DLD1 (cell line): Measurements from ENCODE around the gene FSTL5.

Experiments used
- in situ Hi-C: cut with HindIII; loops from 2 replicates; pipeline ENCODE4 v1.10.0; 2017; ENCODE audit warnings: low sequenced_read_pairs

The FSTL5 gene

DNA sequence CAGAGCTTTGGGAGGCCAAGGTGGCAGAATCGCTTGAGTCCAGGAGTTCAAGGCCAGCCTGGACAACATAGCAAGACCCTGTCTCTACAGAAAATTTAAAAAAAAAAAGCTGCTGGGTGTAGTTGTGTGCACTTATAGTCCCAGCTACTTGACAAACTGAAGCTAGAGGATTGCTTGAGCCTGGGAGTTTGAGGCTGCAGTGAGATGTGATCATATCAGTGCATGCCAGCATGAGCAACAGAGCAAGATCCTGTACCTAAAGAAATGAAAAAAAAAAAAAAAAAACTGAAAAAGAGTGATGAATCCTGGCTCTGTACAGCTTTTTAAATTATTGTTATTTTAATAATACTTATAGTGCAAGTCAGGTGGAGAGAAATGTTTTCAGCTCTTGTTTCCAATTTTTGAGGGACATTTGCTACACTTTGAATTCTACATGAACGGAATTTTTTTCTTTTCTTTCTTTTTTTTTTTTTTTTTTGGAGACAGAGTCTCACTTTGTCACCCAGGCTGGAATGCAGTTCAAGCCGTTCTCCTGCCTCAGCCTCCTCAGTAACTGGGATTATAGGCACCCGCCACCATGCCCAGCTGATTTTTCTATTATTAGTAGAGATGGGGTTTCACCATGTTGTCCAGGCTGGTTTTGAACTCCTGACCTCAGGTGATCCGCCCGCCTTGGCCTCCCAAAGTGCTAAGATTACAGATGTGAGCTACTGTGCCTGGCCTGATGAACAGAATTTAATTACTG, 215.6 kb downstream of the FSTL5 start:
- in situ Hi-C loops: no loop called here

DNA sequence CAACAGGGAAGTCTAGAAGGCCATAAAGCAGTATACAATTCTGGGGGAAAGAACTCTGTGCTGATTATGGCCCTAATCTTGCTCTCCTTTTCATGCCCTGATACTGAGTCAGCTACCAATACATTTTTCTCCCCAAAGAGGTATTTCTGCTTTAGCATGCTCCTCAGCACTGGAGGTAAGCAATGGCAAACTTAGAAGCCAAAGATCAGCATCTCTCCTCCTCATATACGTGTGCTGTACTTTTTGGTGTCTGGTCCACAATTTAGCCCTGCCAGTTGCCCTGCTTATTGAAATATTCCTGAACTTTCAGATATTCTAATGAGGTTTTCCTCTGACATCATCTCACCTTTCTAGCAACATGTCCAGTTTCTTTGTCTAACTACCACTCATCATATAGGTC, 226.2 kb downstream of the FSTL5 start:
- in situ Hi-C loops: no loop called here

DNA sequence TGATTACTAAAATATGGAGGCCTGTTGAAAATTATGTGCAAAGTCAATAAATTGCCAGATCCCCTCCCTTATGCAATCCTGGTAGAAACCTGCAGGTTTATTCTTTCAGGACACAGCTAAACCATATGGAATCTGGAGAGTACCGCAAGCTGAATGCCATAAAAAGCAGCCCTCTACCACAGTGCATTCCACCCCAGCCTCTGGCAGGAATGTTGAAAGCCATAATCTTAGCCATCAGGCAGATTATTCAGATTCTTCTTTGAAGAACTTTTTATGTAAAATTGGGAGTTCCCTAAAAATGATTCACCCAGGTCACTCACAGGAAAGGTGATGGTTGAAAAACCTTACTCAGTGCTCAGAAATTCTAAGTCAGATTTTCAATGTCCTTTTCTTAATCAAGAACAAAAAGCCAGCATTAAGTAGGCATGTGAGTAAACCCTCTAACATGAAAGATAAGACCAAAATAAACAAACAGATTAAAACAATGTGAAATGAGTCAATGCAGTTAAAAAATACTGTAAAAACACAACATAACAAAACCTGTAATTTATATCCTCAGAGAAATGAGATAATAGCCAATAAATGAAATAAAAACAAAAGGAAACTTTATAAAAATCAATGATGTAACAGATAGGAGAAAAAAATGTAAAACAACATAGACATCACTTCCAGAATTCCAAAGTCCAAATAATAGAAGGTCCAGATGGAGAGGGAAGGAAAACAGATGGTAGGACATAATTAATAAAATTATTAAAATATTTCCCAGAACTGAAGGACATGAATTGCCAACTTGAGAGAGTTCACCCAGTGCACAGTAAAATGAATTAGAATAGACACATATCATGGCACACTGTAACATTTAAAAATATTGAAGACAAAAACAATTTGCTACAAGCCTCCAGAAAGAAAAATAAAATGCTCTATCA, 226.9 kb downstream of the FSTL5 start:
- in situ Hi-C loops: no loop called here

DNA sequence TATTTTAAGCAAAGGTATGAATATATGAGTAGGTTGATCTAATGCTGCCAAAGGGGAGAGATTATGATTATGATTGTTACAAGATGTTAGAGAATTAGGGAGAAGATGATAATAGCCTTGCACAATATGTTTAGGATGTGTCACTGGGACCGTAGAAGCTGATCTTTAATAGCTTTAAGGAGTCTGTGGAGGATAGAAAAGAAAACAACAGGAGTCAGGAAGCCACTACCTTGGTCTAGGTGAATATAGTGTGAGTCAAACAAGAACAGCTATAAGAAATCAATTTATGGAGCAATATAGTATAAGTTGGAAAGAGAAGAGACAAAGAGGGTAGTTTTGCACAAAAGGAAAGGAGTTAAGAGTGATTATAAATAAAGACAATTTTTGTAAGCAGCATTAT, 232.7 kb downstream of the FSTL5 start:
- in situ Hi-C loops: no loop called here

DNA sequence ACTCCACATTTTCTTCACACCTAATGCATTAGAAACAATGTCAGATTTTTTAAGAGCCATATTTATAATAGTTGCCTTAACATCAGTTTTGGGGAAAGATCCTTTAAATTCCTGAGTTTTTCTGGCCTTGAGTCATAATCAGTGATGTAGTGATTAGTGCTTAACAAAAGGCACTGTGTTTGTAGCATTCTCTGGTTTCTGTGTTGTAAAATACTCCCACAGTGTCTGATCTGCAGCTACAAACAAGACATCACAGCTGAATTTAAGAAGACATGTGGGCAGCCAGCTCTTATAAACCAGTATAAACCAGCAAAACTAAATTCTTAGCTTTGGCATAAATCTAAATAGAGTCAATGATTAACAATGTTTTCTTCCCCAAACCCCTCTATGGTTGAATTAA, 233.8 kb downstream of the FSTL5 start:
- in situ Hi-C loops: no loop called here

DNA sequence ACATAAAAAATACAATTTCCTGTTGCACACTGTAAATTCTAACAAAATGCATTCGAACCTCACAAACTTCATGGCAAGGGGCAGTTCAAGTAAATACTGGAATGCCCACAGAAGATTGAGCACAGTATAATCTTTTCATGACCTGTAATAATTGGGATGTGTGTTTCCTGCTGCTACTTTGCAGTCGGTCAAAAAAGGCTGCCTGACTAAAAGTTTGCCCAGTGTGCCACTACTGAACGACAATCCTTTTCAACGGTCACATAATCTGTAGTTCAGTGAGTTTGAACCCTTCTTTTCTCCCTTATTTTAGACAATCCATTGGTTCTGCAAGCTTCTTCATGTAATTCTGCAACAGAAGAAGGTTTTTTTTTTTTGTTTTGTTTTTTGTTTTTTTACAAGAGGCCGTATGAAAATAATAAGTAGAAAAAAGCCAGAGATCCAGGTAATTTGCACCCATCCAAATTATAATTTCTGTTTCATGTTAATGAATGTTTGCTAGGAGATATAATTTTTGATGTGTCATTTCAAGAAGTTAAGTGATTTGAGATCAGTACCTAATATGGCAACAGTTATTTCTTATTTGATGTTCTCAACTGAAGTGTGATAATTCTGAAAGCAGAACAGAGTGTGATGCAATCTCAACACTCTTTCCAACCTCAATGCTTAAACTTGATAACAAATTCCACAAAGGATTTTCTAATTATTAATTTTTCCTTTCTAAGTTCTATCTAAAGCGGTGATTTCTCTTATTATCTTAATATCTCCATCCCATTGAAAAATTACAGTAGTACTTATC, 237.6 kb downstream of the FSTL5 start:
- in situ Hi-C loops: no loop called here

DNA sequence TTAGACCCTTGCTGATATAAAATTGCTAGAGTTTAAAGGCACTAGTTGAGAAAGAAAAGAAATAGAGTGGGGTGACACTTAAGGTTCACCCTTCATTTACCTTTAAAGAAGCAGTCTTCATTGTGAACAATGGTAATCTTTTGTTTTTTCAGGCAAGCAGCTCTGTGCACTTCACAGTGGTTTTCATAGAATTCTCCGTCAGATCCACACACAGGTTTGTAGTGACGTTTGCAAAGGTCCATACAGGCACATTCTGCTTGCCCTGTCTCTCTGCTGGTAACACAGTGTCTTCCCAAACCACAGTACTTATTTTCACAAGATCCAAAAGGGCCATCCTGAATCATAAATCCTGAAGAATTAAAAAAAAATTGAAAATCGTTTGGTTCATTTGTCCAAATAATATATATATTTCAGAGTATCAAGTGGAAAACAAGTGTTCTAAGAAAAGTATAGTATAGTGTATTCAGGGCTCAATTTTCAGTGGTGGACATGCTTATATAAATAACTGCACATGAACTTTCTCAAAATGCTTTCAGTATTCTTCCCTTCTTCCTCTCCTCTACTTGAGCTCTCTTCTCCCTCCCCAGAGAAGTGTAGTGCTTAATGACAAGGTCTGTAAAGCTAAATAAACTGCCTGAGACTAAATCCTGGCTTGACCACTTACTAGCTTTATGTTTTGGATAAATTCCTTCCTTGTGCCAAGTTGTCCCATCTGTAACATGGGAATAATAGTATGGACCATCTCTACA, 243.3 kb downstream of the FSTL5 start:
- in situ Hi-C loops: no loop called here

DNA sequence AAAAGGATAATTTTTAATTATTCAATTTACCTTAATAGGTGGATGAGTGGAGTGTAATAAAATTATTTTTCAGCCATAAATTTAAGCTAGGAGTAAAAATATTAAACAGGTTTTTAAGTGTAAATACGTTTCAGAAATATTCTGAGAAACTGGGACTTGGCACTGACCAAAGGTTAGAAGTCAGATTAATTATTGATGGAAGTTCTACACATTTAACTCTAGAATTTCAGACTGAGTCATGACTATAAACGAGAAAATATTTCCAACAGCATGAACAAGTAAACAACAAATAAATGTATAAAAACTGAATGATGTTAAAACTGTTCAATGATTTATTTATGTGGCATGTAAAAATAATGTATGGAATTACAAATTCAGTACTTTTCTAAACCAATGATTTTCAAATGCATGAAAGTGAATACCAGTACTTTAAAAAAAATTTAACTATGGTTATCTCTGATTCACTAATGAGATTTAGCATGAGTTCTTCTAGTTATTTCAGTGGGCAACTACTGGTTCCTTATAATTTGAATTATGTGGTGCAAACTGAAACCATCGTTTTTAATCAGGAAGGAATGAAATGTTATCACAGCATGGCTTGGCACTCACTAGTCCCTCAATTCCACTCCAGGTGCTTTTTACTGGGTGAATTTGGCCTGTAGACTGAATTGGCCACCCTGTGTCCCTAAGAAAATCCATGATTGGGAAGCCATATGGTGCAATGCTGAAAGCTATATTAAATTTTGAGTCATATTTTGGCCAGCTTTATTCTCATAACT, 244.2 kb downstream of the FSTL5 start:
- in situ Hi-C loops: no loop called here

DNA sequence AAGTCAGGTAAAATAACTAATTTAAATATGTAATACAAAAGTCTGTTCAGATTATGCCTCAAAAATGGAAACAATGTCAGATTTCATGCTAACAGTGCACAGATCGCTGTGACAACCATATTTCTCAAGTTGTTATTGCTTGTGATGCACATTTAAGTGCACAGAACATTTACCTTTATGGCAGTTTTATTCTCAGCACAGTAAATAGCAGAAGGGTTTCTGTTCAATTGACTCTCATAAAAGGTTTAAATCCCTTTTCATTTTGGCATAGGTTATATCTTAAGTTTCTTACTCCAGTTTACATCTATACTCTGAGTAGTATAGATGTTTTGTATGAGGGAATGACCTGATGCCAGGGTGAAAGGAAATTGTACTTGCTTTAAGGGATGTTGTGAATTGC, 247.8 kb downstream of the FSTL5 start:
- in situ Hi-C loops: no loop called here

DNA sequence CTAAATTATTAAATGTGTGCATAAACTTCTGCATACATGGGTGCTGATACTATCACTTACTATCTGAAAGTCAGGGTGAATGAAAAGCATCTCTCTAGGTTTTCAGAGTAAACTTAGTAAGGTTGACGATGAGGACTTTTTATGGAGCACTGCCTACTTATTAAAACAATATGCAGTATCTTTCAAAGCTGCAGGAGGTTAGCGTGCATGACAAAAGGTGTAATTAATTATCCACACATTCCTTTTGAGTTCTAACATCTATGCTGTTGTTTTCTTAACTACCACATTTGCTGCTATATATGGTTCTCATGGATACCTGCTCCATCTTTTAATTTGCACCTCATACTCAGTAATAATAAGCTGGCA, 256.2 kb downstream of the FSTL5 start:
- in situ Hi-C loops: no loop called here

DNA sequence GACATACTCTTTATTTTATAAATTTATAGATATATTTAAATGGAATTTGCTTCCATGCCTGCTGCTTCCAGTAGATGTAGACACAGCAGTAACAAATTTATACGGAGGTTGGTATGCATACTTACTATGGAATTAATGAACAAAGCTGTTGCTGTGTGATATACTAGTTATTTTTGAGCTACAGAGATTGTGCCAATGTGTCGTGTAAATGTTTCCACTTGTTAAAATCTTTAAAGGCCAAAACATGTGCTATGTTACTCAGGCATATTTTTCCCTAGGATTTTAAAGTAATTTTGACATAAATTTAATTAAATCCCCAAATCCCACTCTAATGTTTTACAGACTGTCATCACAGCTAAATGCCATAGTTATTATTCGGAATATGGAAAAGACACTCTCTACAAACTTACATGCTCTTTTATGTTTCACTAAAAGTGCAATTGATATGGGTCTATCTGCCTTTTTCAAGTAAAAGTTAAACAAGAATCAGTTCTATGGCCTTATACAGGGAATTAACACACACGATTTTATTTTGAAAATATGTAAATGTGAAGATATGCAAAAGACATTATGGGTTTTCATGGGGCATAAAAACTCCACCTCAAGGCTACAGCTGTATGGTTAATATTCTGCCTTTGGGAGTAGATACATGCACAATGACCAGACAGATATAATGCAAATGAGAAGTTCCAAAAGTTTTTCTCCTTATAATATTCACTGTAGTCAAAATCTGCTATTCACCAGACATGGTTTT, 256.8 kb downstream of the FSTL5 start:
- in situ Hi-C loops: no loop called here

DNA sequence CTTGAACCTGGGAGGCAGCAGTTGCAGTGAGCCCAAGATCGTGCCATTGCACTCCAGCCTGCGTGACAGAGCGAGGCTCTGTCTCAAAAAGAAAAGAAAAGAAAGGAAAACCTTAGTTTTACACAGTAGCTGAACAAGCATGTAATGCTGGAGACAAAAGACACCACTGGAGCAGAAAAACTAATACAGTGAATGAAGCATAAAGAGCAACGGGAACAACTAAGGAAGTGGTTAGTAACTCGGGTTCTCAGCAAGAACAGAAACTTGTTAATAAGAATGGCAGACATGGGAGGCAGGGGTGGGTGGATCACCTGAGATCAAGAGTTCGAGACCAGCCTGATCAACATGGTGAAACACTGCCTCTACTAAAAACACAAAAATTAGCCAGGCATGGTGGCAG, 263.7 kb downstream of the FSTL5 start:
- in situ Hi-C loops: no loop called here

DNA sequence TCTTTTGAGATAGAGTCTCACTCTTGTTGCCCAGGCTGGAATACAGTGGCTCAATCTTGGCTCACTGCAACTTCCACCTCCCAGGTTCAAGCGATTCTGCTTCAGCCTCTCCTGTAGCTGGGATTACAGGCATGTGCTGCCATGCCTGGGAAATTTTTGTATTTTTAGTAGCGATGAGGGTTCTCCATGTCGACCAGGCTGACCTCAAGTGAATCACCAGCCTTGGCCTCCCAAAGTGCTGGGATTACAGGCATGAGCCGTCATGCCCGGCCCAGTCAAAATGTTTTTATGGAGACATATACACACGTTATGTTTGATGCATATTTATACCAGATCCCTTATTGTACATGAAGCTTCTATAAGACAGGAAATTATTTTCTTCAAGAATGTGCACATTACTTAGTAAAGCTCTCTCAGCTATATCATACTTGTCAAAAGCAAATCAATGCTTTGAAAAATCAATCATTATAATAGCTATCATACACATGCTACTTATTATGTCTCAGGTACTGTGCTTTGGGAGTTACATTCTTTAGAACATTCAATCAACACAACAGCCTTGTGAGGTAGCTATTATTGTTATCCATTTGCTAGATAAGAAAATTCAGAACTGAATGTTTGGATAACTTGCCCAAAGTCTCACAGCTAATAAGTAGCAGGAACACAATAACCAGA, 269.2 kb downstream of the FSTL5 start:
- in situ Hi-C loops: no loop called here

DNA sequence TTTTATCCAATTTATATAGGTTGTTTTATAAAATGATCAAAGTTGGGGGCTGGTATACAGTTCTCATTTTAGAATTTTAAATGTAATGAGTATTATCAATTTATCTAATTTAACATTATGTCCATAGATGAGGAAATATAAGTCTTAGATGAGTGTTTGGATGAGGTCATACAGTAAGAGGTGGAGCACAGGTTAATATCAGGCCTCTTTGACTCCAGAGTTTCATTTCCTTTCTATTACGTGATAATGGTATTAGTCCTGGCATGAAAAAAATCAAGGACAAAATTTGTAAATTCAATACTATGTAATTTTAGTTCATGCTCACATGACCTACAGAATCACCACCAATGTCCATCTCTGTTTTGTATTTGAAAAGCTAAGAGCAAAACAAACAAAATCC, 269.8 kb downstream of the FSTL5 start:
- in situ Hi-C loops: no loop called here

DNA sequence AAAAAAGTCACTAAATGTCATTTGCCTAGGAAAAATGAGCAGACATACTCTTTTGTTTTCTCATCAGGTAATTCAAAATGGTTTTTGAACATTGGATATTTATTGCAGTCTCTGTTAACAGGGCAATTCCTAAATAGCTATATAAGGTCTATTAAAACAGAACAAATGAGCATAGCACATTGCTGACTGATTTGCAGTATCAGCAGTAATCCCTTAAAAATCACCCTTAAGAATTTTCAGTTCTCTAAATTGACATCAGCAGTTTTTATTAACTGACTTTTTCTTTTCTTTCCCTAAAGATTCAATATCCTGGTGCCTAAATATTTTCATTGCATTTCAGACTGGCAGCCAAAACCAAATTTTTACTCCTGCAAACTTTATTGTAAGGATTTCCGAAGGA, 270.2 kb downstream of the FSTL5 start:
- in situ Hi-C loops: no loop called here

DNA sequence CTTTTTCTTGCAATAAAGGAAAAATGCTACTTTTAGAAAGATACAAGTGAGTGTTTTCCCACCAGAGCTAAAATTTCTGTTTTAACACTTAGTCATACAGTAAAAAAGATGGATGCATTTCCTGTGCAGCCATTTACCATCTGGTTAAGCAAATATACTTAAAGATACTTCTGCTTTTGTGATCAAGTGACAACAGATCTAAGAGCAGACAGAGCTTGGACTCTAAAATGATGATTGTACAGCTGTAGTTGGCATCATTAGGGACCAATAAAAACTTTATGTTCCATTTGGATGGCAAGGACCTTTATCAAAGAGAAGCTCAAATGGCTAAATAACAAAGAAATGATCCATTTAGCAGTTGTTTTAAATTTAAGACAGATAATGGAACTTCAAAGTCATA, 270.8 kb downstream of the FSTL5 start:
- in situ Hi-C loops: no loop called here

DNA sequence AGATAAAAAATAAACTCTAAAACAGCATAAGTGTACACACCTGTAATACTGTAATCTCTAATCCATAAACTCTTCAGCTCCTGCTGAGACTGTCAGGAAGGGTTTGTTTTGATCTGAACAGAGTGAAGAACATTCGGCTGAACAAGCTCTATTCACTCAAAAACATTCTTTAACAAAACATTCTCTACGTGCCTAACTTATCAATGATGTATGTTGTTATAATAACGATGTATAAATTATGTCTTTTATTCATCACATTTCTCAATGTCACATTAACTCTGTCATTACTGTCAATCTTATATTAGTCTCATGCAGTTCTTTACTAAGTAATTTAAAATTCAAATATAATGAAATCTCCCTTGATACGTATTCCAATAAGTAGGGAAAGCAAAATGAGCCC, 280.6 kb downstream of the FSTL5 start:
- in situ Hi-C loops: no loop called here

DNA sequence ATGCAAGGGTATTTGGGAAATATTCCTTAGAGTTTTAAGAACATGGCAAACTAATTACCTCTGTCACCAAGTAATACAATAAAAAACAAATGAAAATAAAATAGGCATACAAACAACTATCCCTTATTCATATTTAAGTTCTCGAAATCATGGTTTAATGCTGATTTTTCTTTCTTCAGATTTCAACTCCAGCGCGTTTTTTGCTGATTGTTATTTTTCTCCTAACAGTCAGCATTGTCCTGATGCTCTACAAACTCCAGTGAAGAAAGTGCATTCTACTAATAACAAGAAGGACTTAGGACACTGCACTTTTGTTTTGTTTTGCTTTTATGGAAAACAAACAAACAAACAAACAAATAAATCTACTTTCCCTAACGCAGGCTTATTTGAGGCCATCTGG, 282.4 kb downstream of the FSTL5 start:
- in situ Hi-C loops: no loop called here

DNA sequence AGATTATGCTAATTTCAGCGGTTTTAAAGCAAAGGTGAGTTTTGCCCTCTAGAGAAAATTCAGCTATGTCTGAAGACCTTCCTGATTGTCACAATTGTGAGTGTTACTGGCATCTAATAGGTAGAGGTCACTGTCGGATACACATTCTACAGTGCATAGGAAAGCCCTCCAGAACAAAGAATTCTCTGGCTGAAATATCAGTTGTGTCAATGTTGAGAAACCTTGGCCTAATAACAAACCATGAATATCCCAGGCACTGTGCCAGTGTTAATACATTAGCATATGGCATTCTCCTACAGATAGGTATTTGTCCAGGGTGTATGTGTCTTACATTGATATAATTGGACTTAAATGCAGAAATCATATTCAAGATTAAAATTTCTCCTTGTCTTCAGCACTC, 294.3 kb downstream of the FSTL5 start:
- in situ Hi-C loops: no loop called here
